ENCODE results near the gene KRTAP10-8. TPM values are rescaled to one million over a fixed set of nuclear protein-coding genes. Genes with fewer than 3 reads are reported as not detected.
"Not testable (repeated sequence)": the region's sequence is repeated elsewhere in the genome, so short reads cannot be mapped to it uniquely, and the experiment has no call there.

The KRTAP10-8 gene
- total RNA-seq, 3 donors from 2014 or later, result not detected

DNA sequence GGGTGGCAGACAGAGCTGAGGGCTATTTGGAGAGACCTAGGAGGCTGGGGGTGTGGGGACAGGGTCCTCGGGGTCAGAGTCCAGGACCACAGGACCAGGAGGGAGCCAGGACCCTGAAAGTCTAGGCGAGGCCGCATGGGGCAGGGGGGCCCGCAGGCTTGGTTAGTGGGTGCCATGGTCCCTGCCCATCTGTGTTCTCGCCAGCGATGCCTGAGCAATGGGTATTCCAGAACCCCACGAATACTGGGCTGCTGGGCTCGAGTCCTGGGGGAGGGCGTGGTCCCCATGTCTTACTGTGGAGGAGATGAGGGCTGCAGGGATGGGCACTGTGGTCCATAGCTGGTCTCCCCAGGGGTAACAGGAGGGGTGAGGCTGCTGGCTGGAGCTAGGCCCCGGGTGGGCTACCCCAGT lies 21.6 kb upstream of the KRTAP10-8 start:
- TF ChIP-seq, protein P1, sequence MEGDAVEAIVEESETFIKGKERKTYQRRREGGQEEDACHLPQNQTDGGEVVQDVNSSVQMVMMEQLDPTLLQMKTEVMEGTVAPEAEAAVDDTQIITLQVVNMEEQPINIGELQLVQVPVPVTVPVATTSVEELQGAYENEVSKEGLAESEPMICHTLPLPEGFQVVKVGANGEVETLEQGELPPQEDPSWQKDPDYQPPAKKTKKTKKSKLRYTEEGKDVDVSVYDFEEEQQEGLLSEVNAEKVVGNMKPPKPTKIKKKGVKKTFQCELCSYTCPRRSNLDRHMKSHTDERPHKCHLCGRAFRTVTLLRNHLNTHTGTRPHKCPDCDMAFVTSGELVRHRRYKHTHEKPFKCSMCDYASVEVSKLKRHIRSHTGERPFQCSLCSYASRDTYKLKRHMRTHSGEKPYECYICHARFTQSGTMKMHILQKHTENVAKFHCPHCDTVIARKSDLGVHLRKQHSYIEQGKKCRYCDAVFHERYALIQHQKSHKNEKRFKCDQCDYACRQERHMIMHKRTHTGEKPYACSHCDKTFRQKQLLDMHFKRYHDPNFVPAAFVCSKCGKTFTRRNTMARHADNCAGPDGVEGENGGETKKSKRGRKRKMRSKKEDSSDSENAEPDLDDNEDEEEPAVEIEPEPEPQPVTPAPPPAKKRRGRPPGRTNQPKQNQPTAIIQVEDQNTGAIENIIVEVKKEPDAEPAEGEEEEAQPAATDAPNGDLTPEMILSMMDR (IDR thresholded peaks at IDR 0.05), result no peak
- no peak overlapping the region for H3K4me3 ChIP-seq
- intact Hi-C loops (cut with DNase I, micrococcal nuclease), result no loop called here
- ATAC-seq (no peak), DNase-seq (no peak)
- H3K36me3 ChIP-seq (ENCODE audit: low read depth), result no peaks in the 10 kb centered on the region
- H3K9me3 ChIP-seq, result no peaks in the 10 kb centered on the region
- no peaks in the 10 kb centered on the region for H3K4me1 ChIP-seq (ENCODE audit: low read depth)

GRCh38 chr21:44590897-44591800 lies 20.7 kb upstream of the KRTAP10-8 start:
- intact Hi-C loops (cut with DNase I, micrococcal nuclease); ATAC-seq: not testable (repeated sequence)

DNA sequence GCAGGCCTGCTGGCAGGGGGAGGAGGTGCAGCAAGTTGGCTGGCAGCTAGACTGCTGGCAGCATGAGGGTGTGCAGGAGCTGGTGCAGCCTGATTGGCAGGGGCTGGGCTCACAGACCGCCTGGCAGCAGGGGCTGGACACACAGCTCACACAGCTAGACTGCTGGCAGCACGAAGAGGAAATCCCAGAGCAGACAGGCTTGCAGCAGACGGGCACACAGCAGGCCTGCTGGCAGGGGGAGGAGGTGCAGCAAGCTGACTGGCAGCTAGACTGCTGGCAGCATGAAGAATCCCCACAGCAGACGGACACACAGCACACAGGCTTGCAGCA lies 20.1 kb upstream of the KRTAP10-8 start:
- H3K4me1 ChIP-seq (ENCODE audit: low read depth); DNase-seq; H3K4me3 ChIP-seq; H3K9me3 ChIP-seq; intact Hi-C loops (cut with DNase I, micrococcal nuclease); ATAC-seq; H3K36me3 ChIP-seq (ENCODE audit: low read depth): not testable (repeated sequence)

More at GRCh38 chr21:44590897-44591800, 20.7 kb upstream of the KRTAP10-8 start:
- not testable (repeated sequence) for H3K9me3 ChIP-seq; H3K4me1 ChIP-seq (ENCODE audit: low read depth); H3K36me3 ChIP-seq (ENCODE audit: low read depth); DNase-seq; H3K4me3 ChIP-seq

GRCh38 chr21:44592446-44593311 lies 19.2 kb upstream of the KRTAP10-8 start, which contains the start of gene KRTAP10-6:
Gene KRTAP10-6, minus strand, starts transcription at chr21:44592505. Its CDS starts 21 bp downstream, at chr21:44592484.
- ATAC-seq (no peak), DNase-seq (no peak)
- no peak within 1 kb of the TSS for H3K4me3 ChIP-seq
- H3K36me3 ChIP-seq (ENCODE audit: low read depth), result no peaks in the 10 kb centered on the region
- no peaks in the 10 kb centered on the region for H3K9me3 ChIP-seq
- intact Hi-C loops (cut with DNase I, micrococcal nuclease), result no loop called here
- no peaks in the 10 kb centered on the region for H3K4me1 ChIP-seq (ENCODE audit: low read depth)
- TF ChIP-seq, protein P1 (IDR thresholded peaks at IDR 0.05), result no peak

- DNase-seq (no peak), ATAC-seq (no peak)
- H3K4me1 ChIP-seq (ENCODE audit: low read depth), result no peaks in the 10 kb centered on the region
- TF ChIP-seq, protein P1 (IDR thresholded peaks at IDR 0.05), result no peak
- H3K36me3 ChIP-seq (ENCODE audit: low read depth), result no peaks in the 10 kb centered on the region
- no peak overlapping the region for H3K4me3 ChIP-seq
- intact Hi-C loops (cut with DNase I, micrococcal nuclease), result no loop called here
- no peaks in the 10 kb centered on the region for H3K9me3 ChIP-seq
Observed at GRCh38 chr21:44593598-44594405, 18.1 kb upstream of the KRTAP10-8 start.

DNA sequence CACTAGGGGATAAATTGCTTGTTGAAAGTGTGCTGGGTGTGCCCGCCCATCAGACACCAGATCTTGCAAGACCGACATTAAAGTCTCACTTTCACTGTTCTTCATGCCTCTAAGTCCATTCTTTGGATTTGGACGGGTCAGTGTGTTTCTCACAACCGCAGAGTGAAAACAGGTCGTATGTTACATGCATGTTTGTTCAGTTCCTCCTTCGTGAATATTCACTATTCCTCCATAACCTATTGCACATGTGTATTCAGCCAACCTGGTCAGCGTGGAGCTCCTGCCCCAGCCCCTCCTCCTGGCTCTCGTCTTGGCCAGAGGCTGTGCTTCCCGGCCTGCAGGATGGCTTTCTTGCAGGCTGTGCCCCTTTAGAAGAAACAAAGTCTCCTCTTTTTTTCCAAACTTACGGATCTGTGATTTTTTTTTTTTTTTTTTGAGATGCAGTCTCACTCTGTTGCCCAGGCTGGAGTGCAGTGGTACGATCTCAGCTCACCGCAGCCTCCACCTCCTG lies 17.4 kb upstream of the KRTAP10-8 start:
- TF ChIP-seq, protein P1 (IDR thresholded peaks at IDR 0.05), result no peak
- Histone ChIP-seq H3K4me1 (ENCODE audit: low read depth) (no peaks in the 10 kb centered on the region), H3K9me3 (no peaks in the 10 kb centered on the region), H3K36me3 (ENCODE audit: low read depth) (no peaks in the 10 kb centered on the region), H3K4me3 (no peak overlapping the region)
- DNase-seq (no peak), ATAC-seq (no peak)
- intact Hi-C loops (cut with DNase I, micrococcal nuclease), result no loop called here
